HFF-Myc (cell line): ENCODE measurements around the gene SH3RF3.

Experiments
- DNase-seq: peaks from one replicate; pipeline ENCODE4 v3.0.0-alpha.2; 2011; ENCODE audit warnings: low read depth; ENCODE audit errors: extremely low read depth
- H3K4me3 ChIP-seq: replicated peaks from 2 replicates; pipeline ENCODE4 v1.5.1; 2011; ENCODE audit warnings: low read depth, mild to moderate bottlenecking, control low read depth, low read length
- TF ChIP-seq, protein P1 (sequence below): IDR thresholded peaks from 2 replicates; pipeline ENCODE4 v1.5.1; 2012; ENCODE audit warnings: mild to moderate bottlenecking, low read depth, low read length, control low read depth; ENCODE audit errors: missing control alignments

Gene SH3RF3

DNA sequence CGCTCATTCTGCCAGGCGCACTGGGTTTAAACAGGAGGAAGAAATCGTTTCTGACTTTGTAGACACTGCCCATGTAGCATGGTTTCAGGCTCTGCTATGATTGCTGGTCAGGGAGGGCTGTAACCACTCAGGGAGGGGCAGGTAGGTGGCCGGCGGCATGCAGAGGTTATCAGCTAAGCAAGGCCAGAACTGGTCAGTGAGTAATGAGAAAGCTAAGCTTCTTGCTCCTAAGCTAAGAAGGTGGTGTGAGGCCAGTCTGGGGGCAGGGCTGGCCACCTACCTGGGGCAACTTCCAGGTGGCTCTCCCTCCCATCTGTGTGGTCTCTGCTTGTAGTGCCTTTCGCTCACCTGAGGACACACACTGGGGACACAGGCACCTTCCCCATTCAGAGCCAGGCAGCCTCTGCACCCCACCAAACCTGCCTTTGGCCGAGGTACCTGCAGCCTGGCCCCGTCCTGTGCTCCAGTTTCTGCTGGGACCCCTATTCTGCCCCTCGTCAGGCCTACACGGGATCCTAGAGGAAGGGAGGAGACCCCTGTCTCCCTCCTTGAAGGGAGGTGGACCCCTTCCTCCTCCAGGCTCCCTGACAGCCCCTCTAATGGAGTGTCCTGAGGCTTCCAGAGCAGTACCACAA lies 288.8 kb downstream of the SH3RF3 start:
- TF ChIP-seq, protein P1, sequence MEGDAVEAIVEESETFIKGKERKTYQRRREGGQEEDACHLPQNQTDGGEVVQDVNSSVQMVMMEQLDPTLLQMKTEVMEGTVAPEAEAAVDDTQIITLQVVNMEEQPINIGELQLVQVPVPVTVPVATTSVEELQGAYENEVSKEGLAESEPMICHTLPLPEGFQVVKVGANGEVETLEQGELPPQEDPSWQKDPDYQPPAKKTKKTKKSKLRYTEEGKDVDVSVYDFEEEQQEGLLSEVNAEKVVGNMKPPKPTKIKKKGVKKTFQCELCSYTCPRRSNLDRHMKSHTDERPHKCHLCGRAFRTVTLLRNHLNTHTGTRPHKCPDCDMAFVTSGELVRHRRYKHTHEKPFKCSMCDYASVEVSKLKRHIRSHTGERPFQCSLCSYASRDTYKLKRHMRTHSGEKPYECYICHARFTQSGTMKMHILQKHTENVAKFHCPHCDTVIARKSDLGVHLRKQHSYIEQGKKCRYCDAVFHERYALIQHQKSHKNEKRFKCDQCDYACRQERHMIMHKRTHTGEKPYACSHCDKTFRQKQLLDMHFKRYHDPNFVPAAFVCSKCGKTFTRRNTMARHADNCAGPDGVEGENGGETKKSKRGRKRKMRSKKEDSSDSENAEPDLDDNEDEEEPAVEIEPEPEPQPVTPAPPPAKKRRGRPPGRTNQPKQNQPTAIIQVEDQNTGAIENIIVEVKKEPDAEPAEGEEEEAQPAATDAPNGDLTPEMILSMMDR = no peak

DNA sequence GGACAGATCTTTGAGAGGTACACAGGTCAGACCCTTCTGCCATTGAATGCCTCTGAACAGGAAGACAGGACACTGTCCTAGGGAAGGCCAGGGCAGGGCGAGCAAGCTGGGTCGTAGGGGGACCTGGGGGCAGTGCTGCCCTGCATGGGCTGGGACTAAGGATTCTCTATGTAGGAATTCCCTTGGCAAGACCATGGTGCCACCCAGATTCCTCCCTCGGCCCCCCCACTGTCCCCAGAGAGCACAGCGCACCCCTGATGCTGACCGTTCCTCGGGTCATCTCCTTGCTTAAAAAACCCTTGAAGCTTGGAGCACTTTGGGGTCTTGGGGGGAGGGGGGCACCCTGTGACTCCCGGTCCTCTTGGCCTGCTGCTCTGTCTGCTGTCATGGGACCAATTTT lies 289.7 kb downstream of the SH3RF3 start:
- TF ChIP-seq, protein P1 = no peak
- no peak overlapping the region for H3K4me3 ChIP-seq
- DNase-seq = no peak

More for the DNA sequence above, 288.8 kb downstream of the SH3RF3 start:
- DNase-seq = no peak
- H3K4me3 ChIP-seq = no peak overlapping the region

DNA sequence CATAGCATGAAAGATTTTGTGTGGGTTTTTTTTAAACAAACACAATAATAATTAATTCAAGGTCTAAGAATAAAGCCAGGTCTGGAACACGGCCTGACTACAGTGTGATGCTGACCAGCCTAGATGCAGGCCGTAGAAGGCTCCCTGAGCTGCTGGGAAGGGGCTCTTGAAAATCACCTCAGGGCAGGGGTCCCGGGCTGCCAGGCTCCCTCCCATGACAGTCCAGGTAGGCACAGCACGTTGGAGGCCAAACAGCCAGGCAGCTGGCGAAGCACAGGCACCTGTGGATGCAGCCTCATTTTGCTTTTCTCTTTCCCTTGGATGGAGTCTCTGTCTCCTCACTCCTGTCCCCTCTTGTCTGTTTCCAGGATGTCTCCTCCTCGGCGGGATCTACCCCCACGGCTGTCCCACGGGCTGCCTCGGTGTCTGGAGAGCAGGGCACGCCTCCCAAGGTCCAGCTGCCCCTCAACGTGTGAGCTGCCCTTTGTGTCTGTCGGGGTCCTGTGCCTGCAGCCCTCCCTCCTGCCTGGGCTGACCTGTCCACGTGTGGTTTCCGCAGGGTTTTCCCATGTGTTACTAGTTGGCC lies 290.3 kb downstream of the SH3RF3 start:
- TF ChIP-seq, protein P1 = no peak
- no peak overlapping the region for H3K4me3 ChIP-seq
- no peak for DNase-seq

DNA sequence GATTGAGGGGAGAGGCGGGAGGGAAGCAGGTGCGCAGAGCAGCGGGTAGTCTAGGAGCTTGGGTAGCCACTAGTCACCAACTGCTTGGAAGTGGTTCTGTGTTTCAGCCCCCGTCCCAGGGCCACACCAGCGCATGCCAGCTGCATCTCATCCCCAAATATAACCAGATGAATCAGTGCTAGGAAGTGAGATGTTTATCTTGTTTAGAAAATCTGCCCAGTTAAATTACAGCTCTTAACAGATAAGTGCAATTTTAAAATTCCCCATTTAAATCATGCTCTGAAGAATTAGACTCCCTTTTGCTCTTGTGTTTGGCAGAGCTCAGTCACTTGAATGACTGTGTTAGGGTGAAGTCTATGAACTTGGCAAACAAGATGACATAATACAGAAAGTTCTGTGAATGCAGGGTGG lies 291.0 kb downstream of the SH3RF3 start:
- DNase-seq = peak; percentile 37
- no peak overlapping the region for H3K4me3 ChIP-seq
- TF ChIP-seq, protein P1 = no peak

DNA sequence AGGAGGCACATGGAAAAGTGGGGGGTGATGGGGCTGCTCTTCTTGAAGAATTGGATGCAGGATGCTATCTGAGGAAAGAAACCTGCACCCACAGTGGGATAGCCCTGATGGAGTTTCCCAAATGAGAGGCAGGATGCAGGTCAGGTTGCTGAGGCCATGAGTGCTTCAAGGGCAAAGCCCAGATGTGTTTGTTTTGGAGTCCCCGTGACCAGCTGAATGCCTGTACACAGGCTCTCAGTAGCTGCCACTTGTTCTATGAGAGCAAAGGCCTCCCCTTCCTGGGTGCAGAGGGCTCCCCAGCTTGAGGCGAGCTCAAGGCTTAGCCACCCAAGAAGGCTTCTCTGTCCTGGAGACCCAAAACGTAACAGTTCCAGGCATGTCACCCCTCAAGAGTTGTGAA lies 292.1 kb downstream of the SH3RF3 start:
- TF ChIP-seq, protein P1 = no peak
- H3K4me3 ChIP-seq = no peak overlapping the region
- DNase-seq = no peak

DNA sequence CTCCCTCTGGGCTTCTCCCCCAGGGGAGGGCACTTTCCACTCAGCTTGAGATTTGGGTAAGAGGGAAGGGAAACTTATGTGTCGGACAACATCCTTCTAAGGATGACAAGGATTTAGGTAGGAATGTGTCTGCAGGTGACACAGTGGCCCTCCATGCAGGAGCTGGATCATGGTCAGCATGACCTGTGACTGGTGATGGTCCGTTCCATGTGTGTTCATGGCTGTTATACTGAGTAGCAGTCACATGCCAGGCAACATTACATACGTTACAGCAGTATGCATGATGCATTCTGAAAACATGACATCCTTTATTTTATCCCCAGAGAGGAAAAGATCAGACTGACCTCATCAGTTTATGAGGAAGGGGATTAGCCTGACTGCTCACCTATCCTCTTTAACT lies 292.6 kb downstream of the SH3RF3 start:
- H3K4me3 ChIP-seq = no peak overlapping the region
- TF ChIP-seq, protein P1 = no peak
- no peak for DNase-seq
